SK-N-MC (cell line): ENCODE data around the gene IPO9.

Source experiments
- EZH2 ChIP-seq: fragments of 200-600 bp; sonication (generic); IDR thresholded peaks from one replicate; pipeline ENCODE4 v1.6.1; 2017; ENCODE audit warnings: antibody characterized with exemption
- POLR2AphosphoS5 ChIP-seq: IDR thresholded peaks from 2 replicates; pipeline ENCODE4 v1.6.1; 2012; ENCODE audit warnings: mild to moderate bottlenecking, low read depth, low read length, borderline replicate concordance

DNA sequence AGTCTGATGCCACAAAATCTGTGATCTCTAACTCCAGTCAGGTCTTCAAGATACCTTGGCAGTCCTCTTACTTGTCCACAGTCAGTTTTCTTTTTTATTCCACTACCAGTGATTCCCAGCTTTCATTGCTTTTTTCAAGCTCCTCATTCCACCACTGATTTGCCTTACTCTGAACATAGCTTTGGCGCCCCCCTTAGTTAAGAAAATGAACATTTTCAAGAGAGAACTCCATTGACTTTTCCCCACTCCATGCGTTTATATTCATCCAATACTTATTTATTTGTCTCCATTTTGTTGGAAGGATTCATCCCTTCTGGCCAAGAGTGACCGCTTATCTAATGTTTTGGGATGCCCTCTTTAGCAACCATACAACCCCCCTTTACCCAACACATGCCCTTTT, 33.9 kb upstream of the IPO9 start:
- TF ChIP-seq POLR2AphosphoS5 (no peak), EZH2 (no peak)
